HG03457 (cell line): ENCODE results near the gene NEUROD2.

Experiments
- ATAC-seq: cut with Tn5 transposase; IDR thresholded peaks from one replicate; pipeline ENCODE4 v1.9.1; 2021; ENCODE audit warnings: moderate number of reproducible peaks; ENCODE audit not compliant: unreplicated experiment

Gene NEUROD2

GRCh38 chr17:39607851-39608130 is at the start of gene NEUROD2:
NEUROD2 (minus strand) TSS chr17:39607920; CDS start chr17:39606599, 1,321 bp downstream.
- no peak for ATAC-seq

- no peak for ATAC-seq
These were observed 47.4 kb upstream of the NEUROD2 start for GRCh38 chr17:39655105-39655504.

- ATAC-seq, result no peak
These were observed 46.1 kb upstream of the NEUROD2 start for GRCh38 chr17:39653662-39654331.

GRCh38 chr17:39653316-39653661 is 45.6 kb upstream of the NEUROD2 start:
- no peak for ATAC-seq

- ATAC-seq, result no peak
These were observed 45.0 kb upstream of the NEUROD2 start for GRCh38 chr17:39652587-39653315.

GRCh38 chr17:39651923-39652586 is 44.3 kb upstream of the NEUROD2 start:
- ATAC-seq, result no peak

- no peak for ATAC-seq
These were observed 42.4 kb upstream of the NEUROD2 start for GRCh38 chr17:39650121-39650579.

GRCh38 chr17:39648616-39649366 is 41.1 kb upstream of the NEUROD2 start:
- ATAC-seq, result no peak

GRCh38 chr17:39647256-39647655 is 39.5 kb upstream of the NEUROD2 start:
- no peak for ATAC-seq

- no peak for ATAC-seq
These were observed 35.6 kb upstream of the NEUROD2 start for GRCh38 chr17:39643271-39643670.

- no peak for ATAC-seq
These were observed 34.8 kb upstream of the NEUROD2 start for GRCh38 chr17:39642291-39643074.

- no peak for ATAC-seq
These were observed 34.2 kb upstream of the NEUROD2 start for GRCh38 chr17:39641883-39642282.

GRCh38 chr17:39641097-39641496 is 33.4 kb upstream of the NEUROD2 start:
- no peak for ATAC-seq

GRCh38 chr17:39640591-39641031 is 32.9 kb upstream of the NEUROD2 start:
- ATAC-seq, result no peak

- ATAC-seq, result no peak
These were observed 32.1 kb upstream of the NEUROD2 start for GRCh38 chr17:39639566-39640458.

GRCh38 chr17:39639043-39639442 is 31.3 kb upstream of the NEUROD2 start:
- no peak for ATAC-seq

- no peak for ATAC-seq
These were observed 30.6 kb upstream of the NEUROD2 start for GRCh38 chr17:39638317-39638716.

- ATAC-seq, result no peak
These were observed 29.4 kb upstream of the NEUROD2 start, which contains the start of gene STARD3 for GRCh38 chr17:39636927-39637736. STARD3 (plus strand) TSS chr17:39637144; CDS start chr17:39653532, 16,388 bp downstream.

- no peak for ATAC-seq
These were observed 28.8 kb upstream of the NEUROD2 start for GRCh38 chr17:39636587-39636926.
